ENCODE data around the gene KYAT1. TPM values are rescaled to one million over a fixed set of nuclear protein-coding genes. Genes with fewer than 3 reads are reported as not detected.

The KYAT1 gene
- total and polyA plus RNA-seq, 2 of the 13 experiments (the other 11 are each of a cell fraction or from before 2014, with no cell fraction given): 9.2 to 46.5 TPM

DNA sequence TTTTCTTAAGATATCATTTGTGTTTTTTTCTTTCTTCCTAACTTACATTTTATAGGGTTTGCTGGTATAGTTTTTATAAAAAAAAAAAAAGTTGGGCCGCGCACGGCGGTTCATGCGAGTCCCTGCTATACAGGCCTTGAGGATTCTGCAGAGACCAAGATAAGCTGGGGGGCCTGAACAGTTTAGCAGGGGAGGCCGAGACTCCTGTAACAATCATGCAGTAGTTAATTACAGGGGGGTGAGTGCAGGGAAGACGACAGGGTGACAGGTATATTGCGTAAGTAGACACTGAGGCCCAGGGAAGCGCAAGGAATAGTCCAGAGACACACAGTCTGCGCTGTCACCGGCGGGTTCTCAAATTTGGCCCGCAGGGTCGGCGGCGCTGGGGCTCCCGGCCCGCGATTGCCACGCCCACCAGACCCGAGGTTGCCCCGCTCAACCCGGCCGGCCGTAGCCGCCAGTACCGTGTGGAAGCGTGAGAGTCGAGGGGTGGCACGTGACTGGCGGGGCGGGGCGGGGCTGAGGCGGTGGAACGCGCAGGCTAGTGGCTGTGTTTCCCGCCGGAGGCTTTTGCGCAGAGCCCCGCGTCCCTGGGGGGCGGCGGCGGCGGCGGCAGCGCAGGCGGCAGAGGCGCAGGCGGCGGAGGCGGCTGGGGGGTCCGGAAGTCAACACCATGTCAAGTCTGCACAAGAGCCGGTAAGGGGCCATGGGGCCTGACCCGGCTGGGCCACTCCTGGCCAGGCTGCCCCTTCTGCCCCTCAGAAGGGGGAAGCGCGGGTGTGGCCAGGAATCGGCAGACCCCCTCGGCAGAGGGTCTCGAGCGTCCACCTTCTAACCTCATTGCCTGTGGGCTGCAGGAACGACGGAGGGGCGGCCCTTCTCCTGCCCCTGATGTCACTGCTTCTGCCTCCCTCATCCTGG is 94.8 kb downstream of the KYAT1 start, which contains the start of gene TBC1D13 (continued):
- TF ChIP-seq ZHX2 (IDR thresholded peaks at IDR 0.05; ENCODE audit: low read depth) (peak; percentile 69; the same call in 1 of the 2 replicates), ZHX2 (CRISPR knock-in tag; IDR thresholded peaks at IDR 0.05; ENCODE audit: borderline replicate concordance) (peak; percentile 86), ADNP (CRISPR knock-in tag; IDR thresholded peaks at IDR 0.05) (no peak), SRSF1 (optimal IDR thresholded peaks at IDR 0.05; ENCODE audit: low read depth, low read length) (peak; percentile 33), STAT5B (CRISPR knock-in tag; IDR thresholded peaks at IDR 0.05) (no peak; the same call in 1 of the 2 replicates), CAMTA2 (CRISPR knock-in tag; IDR thresholded peaks at IDR 0.05; ENCODE audit: borderline replicate concordance) (0 out of 2 replicates have a peak, but pooled peaks have one; percentile 86), ZNF660 (CRISPR knock-in tag; IDR thresholded peaks at IDR 0.05; ENCODE audit: borderline replicate concordance, low read depth) (no peak), NFE2 (CRISPR knock-in tag; IDR thresholded peaks at IDR 0.05) (no peak), ATM (IDR thresholded peaks at IDR 0.05; ENCODE audit: borderline replicate concordance) (no peak), ARNT (IDR thresholded peaks at IDR 0.05) (no peak), ZNF296 (CRISPR knock-in tag; conservative IDR thresholded peaks at IDR 0.05) (no peak), HHEX (CRISPR knock-in tag; IDR thresholded peaks at IDR 0.05) (no peak), SAP130 (CRISPR knock-in tag; IDR thresholded peaks at IDR 0.05; ENCODE audit: low read depth) (peak; percentile 97), PHF8 (CRISPR knock-in tag; IDR thresholded peaks at IDR 0.05) (peak; percentile 71), ZNF44 (CRISPR knock-in tag; IDR thresholded peaks at IDR 0.05) (0 out of 2 replicates have a peak, but pooled peaks have one; percentile 21), ZNF382 (CRISPR knock-in tag; IDR thresholded peaks at IDR 0.05; ENCODE audit: borderline replicate concordance) (no peak), ZNF720 (CRISPR knock-in tag; IDR thresholded peaks at IDR 0.05) (no peak), ZNF263 (CRISPR knock-in tag; IDR thresholded peaks at IDR 0.05) (peak; percentile 71), SMC3 (IDR thresholded peaks at IDR 0.05; ENCODE audit: low read length) (no peak; the same call in 1 of the 2 replicates), SIN3B (IDR thresholded peaks at IDR 0.05; ENCODE audit: low read length) (peak; percentile 65)
- TF ChIP-seq, protein P1, sequence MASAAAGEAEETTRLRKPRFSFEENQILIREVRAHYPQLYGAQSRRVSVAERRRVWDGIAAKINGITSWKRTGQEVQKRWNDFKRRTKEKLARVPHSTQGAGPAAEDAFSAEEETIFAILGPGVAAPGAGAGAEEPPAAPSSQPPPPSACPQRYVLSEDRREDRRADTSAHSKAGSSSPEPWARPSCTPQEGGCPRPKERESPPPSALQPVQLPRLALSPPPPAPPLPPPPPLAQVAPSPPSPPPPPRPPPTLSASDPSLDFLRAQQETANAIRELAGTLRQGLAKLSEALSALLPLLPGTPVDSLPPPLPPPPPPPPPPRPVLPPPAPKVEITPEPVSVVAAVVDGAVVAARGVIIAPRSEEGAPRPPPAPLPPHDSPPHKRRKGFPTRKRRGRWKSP (CRISPR knock-in tag; IDR thresholded peaks at IDR 0.05): peak; percentile 95
- TF ChIP-seq, protein P2, sequence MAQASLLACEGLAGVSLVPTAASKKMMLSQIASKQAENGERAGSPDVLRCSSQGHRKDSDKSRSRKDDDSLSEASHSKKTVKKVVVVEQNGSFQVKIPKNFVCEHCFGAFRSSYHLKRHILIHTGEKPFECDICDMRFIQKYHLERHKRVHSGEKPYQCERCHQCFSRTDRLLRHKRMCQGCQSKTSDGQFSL (CRISPR knock-in tag; IDR thresholded peaks at IDR 0.05): peak; percentile 72
- TF ChIP-seq, protein P3, sequence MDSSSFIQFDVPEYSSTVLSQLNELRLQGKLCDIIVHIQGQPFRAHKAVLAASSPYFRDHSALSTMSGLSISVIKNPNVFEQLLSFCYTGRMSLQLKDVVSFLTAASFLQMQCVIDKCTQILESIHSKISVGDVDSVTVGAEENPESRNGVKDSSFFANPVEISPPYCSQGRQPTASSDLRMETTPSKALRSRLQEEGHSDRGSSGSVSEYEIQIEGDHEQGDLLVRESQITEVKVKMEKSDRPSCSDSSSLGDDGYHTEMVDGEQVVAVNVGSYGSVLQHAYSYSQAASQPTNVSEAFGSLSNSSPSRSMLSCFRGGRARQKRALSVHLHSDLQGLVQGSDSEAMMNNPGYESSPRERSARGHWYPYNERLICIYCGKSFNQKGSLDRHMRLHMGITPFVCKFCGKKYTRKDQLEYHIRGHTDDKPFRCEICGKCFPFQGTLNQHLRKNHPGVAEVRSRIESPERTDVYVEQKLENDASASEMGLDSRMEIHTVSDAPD (CRISPR knock-in tag; IDR thresholded peaks at IDR 0.05): no peak; the same call in 1 of the 2 replicates
